A549 (cell line): ENCODE measurements around the gene TBCA. TPM values are rescaled to one million over a fixed set of nuclear protein-coding genes. Genes with fewer than 3 reads are reported as not detected.

Source experiments
- ATAC-seq, 2 experiments: fragments of 200-7000 bp in 1 of 2; fragments of >200 bp in 1 of 2; cut with Nextera tagmentation in 1 of 2; cut with Tn5 transposase in 1 of 2; 3 replicates each; pipeline versions ENCODE4 v1.8.0 to v1.9.1; 2018 to 2020; ENCODE audit warnings: mild to moderate bottlenecking in 1 of 2, moderate library complexity in 1 of 2
- CTCF ChIA-PET: fragments of 300-600 bp; sonication (Branson Sonifier 250); formaldehyde crosslinking; extraction: SDS; loops from one replicate; lab custom pipeline; 2021; ENCODE audit warnings: antibody characterized with exemption, inconsistent platforms; lab: Yijun Ruan, JAX
- POLR2A ChIA-PET: fragments of 350-600 bp; formaldehyde crosslinking; extraction: SDS; loops from one replicate; lab custom pipeline; 2021; ENCODE audit warnings: antibody characterized with exemption, inconsistent platforms; lab: Yijun Ruan, JAX
- DNase-seq, 2 experiments: peaks; one replicate each; pipeline versions ENCODE4 v3.0.0 to v3.0.0-alpha.2; 2011 to 2016; ENCODE audit warnings: low read depth in 1 of 2, low spot score in 1 of 2
- FAIRE-seq: peaks from 2 replicates; lab custom pipeline; 2011; peaks lifted over from hg19 to GRCh38; lab: Jason Lieb, UNC
- H3K27ac ChIP-seq, 2 experiments: fragments of >200 bp; sonication (Bioruptor Twin); formaldehyde crosslinking; 3 replicates each; pipeline ENCODE4 v1.5.1; 2016 to 2017
- H3K4me1 ChIP-seq: fragments of >200 bp; sonication (Bioruptor Twin); formaldehyde crosslinking; 3 replicates; pipeline ENCODE4 v1.6.1; 2016
- H3K4me2 ChIP-seq: fragments of >200 bp; sonication (Bioruptor Twin); formaldehyde crosslinking; 3 replicates; pipeline ENCODE4 v1.6.1; 2016
- H3K4me3 ChIP-seq: fragments of >200 bp; sonication (Bioruptor Twin); formaldehyde crosslinking; 3 replicates; pipeline ENCODE4 v1.5.1; 2016
- H3K9me3 ChIP-seq: fragments of >200 bp; sonication (Bioruptor Twin); formaldehyde crosslinking; 3 replicates; pipeline ENCODE4 v1.6.1; 2016
- CBX2 ChIP-seq: fragments of 200-600 bp; sonication (generic); IDR thresholded peaks from 2 replicates; pipeline ENCODE4 v1.6.1; 2016; ENCODE audit warnings: low read depth, mild to moderate bottlenecking, borderline replicate concordance
- CBX8 ChIP-seq: fragments of 200-600 bp; sonication (generic); IDR thresholded peaks from 2 replicates; pipeline ENCODE4 v1.6.1; 2016
- CHD2 ChIP-seq: fragments of 150-350 bp; IDR thresholded peaks from 2 replicates; pipeline ENCODE4 v1.6.1; 2014; ENCODE audit warnings: low read length; ENCODE audit not compliant: partially characterized antibody
- EHF ChIP-seq: fragments of 250-450 bp; sonication (Bioruptor Pico); IDR thresholded peaks from 2 replicates; pipeline ENCODE4 v1.5.0; 2020; ENCODE audit warnings: mild to moderate bottlenecking
- EP300 ChIP-seq, 2 experiments: fragments of >200 bp; sonication (Bioruptor Twin); formaldehyde crosslinking; IDR thresholded peaks; 2 replicates in 1 of 2; 3 replicates in 1 of 2; pipeline ENCODE4 v1.6.1; 2016 to 2017
- ESRRA ChIP-seq: fragments of 150-350 bp; IDR thresholded peaks from 2 replicates; pipeline ENCODE4 v1.6.1; 2014; ENCODE audit warnings: mild to moderate bottlenecking, low read length, borderline replicate concordance
- FOSB ChIP-seq: fragments of 250-450 bp; sonication (Bioruptor Pico); IDR thresholded peaks from 2 replicates; pipeline ENCODE4 v1.5.0; 2020; ENCODE audit warnings: mild to moderate bottlenecking, moderate library complexity
- FOSL2 ChIP-seq, 2 experiments: fragments of 450-650 bp in 1 of 2; fragments of >200 bp in 1 of 2; sonication (Bioruptor Twin) in 1 of 2; formaldehyde crosslinking; IDR thresholded peaks; 2 replicates each; pipeline versions ENCODE4 v1.5.0 to v1.6.1; 2016 to 2020; ENCODE audit warnings: mild to moderate bottlenecking in 1 of 2, moderate library complexity in 1 of 2
- HEYL ChIP-seq: fragments of 250-450 bp; sonication (Bioruptor Pico); IDR thresholded peaks from 2 replicates; pipeline ENCODE4 v1.8.0; 2021; ENCODE audit warnings: mild to moderate bottlenecking, moderate library complexity
- HOXB13 ChIP-seq: fragments of 250-450 bp; sonication (Bioruptor Pico); IDR thresholded peaks from 2 replicates; pipeline ENCODE4 v1.5.0; 2020; ENCODE audit warnings: low read depth, mild to moderate bottlenecking, moderate library complexity
- HOXB5 ChIP-seq: fragments of 250-450 bp; sonication (Bioruptor Pico); IDR thresholded peaks from 2 replicates; pipeline ENCODE4 v1.5.0; 2020; ENCODE audit warnings: mild to moderate bottlenecking, moderate library complexity
- KDM5A ChIP-seq: fragments of 200-600 bp; sonication (generic); IDR thresholded peaks from 2 replicates; pipeline ENCODE4 v1.6.1; 2016; ENCODE audit warnings: antibody characterized with exemption, mild to moderate bottlenecking
- MAFK ChIP-seq: fragments of 450-650 bp; IDR thresholded peaks from 2 replicates; pipeline ENCODE4 v1.6.1; 2014; ENCODE audit not compliant: partially characterized antibody
- NPAS2 ChIP-seq: fragments of 250-450 bp; sonication (Bioruptor Pico); IDR thresholded peaks from 2 replicates; pipeline ENCODE4 v1.8.0; 2022; ENCODE audit warnings: mild to moderate bottlenecking, moderate library complexity, borderline replicate concordance
- NR3C1 ChIP-seq: fragments of >200 bp; sonication (Bioruptor Twin); formaldehyde crosslinking; IDR thresholded peaks from 3 replicates; pipeline ENCODE4 v1.6.1; 2017
- POLR2A ChIP-seq: IDR thresholded peaks from 2 replicates; pipeline ENCODE4 v1.6.1; 2012; ENCODE audit warnings: mild to moderate bottlenecking, low read length
- POLR2AphosphoS2 ChIP-seq: conservative IDR thresholded peaks from 2 replicates; pipeline ENCODE4 v1.6.1; 2012; ENCODE audit warnings: low read length, improper control_type of control experiment, inconsistent platforms
- RAD21 ChIP-seq, 2 experiments: fragments of >200 bp in 1 of 2; sonication (Bioruptor Twin) in 1 of 2; formaldehyde crosslinking in 1 of 2; IDR thresholded peaks in 1 of 2; conservative IDR thresholded peaks in 1 of 2; 2 replicates in 1 of 2; 3 replicates in 1 of 2; pipeline ENCODE4 v1.6.1; 2012 to 2018; ENCODE audit warnings: inconsistent platforms in 1 of 2
- RARB ChIP-seq: fragments of 250-450 bp; sonication (Bioruptor Pico); IDR thresholded peaks from 2 replicates; pipeline ENCODE4 v1.8.0; 2021; ENCODE audit warnings: mild to moderate bottlenecking, moderate library complexity
- RNF2 ChIP-seq: fragments of 200-600 bp; sonication (generic); IDR thresholded peaks from 2 replicates; pipeline ENCODE4 v1.6.1; 2016; ENCODE audit warnings: low read depth, mild to moderate bottlenecking, antibody characterized with exemption, moderate library complexity, borderline replicate concordance
- SMC3 ChIP-seq: fragments of >200 bp; sonication (Bioruptor Twin); formaldehyde crosslinking; IDR thresholded peaks from 3 replicates; pipeline ENCODE4 v1.6.1; 2018; ENCODE audit warnings: inconsistent platforms
- TFCP2L1 ChIP-seq: fragments of 250-450 bp; sonication (Bioruptor Pico); IDR thresholded peaks from 2 replicates; pipeline ENCODE4 v1.5.0; 2021; ENCODE audit warnings: mild to moderate bottlenecking
- TP53 ChIP-seq: fragments of 250-450 bp; sonication (Bioruptor Pico); IDR thresholded peaks from 2 replicates; pipeline ENCODE4 v1.5.0; 2021; ENCODE audit warnings: mild to moderate bottlenecking, moderate library complexity
- ZC3H11A ChIP-seq: fragments of 450-650 bp; IDR thresholded peaks from 2 replicates; pipeline ENCODE4 v1.6.1; 2014; ENCODE audit warnings: antibody characterized with exemption, mild to moderate bottlenecking
- ZFP36 ChIP-seq: fragments of 450-650 bp; IDR thresholded peaks from 2 replicates; pipeline ENCODE4 v1.6.1; 2014; ENCODE audit warnings: borderline replicate concordance; ENCODE audit not compliant: partially characterized antibody
- ZNF302 ChIP-seq: fragments of 250-450 bp; sonication (Bioruptor Pico); IDR thresholded peaks from 2 replicates; pipeline ENCODE4 v1.9.0; 2021; ENCODE audit warnings: inconsistent platforms, mild to moderate bottlenecking, moderate library complexity
- ZSCAN20 ChIP-seq: fragments of 250-450 bp; sonication (Bioruptor Pico); IDR thresholded peaks from 2 replicates; pipeline ENCODE4 v1.8.0; 2022; ENCODE audit warnings: mild to moderate bottlenecking, moderate library complexity
- WGBS: methylation state at CpG from one replicate; pipeline ENCODE4 v1.1.6; 2017; ENCODE audit errors: missing lambda C conversion rate; 5-methylcytosine and 5-hydroxymethylcytosine counted together
- polyA plus RNA-seq, 4 experiments: library from polyadenylated mRNA; depleted of rRNA in 3 of 4; stranded (reverse); fragments of >200 nt; fragmentation: RNase III in 1 of 4; extraction: RNeasy Plus Mini Kit Qiagen cat#74134 plus additional on column Dnase treatment in 1 of 4; gene quantifications; 2 replicates in 3 of 4; 3 replicates in 1 of 4; pipeline ENCODE4 v1.2.3, GENCODE V29; 2011 to 2017
- TF ChIP-seq, protein P1 (sequence below): fragments of 200-600 bp; sonication (generic); IDR thresholded peaks from 2 replicates; pipeline ENCODE4 v1.6.1; 2016; ENCODE audit warnings: antibody characterized with exemption, mild to moderate bottlenecking, moderate library complexity
- TF ChIP-seq, protein P2 (sequence below): IDR thresholded peaks from 2 replicates; pipeline ENCODE4 v1.6.1; 2012; ENCODE audit warnings: low read depth, borderline replicate concordance
- TF ChIP-seq, protein P3 (sequence below): fragments of >200 bp; sonication (Bioruptor Twin); formaldehyde crosslinking; IDR thresholded peaks from 2 replicates; pipeline ENCODE4 v1.6.1; 2016
- TF ChIP-seq, protein P4 (sequence below): fragments of 150-350 bp; IDR thresholded peaks from 2 replicates; pipeline ENCODE4 v1.6.1; 2014; ENCODE audit warnings: low read depth, mild to moderate bottlenecking, low read length

Gene TBCA
- polyA plus RNA-seq, 2 of the 4 experiments (the other 2 are of a cell fraction): 373 to 484 TPM

DNA sequence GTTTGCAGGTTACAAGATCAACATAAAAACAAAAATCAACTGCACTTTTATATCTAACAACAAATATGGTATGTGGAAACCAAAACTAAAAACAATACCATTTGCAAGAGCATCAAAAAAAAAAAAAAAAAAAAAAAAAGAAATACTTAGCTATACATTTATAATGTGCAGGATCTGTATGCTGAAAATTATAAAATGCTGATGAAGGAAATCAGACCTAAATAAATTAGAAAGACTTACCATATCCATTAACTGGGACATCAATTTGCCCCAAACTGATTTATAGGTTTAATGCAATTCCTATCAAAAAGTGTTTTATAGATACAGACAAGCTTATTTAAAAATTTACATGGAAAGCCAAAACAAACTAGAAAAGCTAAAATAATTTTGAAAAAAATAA, 77.2 kb downstream of the TBCA start:
- no peak overlapping the region for H3K4me2 ChIP-seq
- FAIRE-seq: no peak
- ChIA-PET POLR2A (no interaction called here), CTCF (no interaction called here)
- H3K9me3 ChIP-seq: no peaks in the 10 kb centered on the region
- H3K4me3 ChIP-seq: no peak overlapping the region
- no peak overlapping the region for H3K27ac ChIP-seq
- ATAC-seq: no peak
- H3K4me1 ChIP-seq: 0 out of 3 replicates have a peak, but pooled peaks cover 5% of the 10 kb centered on the region
- no peak for DNase-seq
- TF ChIP-seq ZFP36: no peak
- no peak for TF ChIP-seq TP53 (CRISPR knock-in tag)
- no peak for TF ChIP-seq ZNF302 (CRISPR knock-in tag)
- no peak for TF ChIP-seq NPAS2 (CRISPR knock-in tag)
- TF ChIP-seq ESRRA: no peak
- no peak for TF ChIP-seq HOXB5 (CRISPR knock-in tag)
- TF ChIP-seq CBX2: no peak
- TF ChIP-seq, protein P1, sequence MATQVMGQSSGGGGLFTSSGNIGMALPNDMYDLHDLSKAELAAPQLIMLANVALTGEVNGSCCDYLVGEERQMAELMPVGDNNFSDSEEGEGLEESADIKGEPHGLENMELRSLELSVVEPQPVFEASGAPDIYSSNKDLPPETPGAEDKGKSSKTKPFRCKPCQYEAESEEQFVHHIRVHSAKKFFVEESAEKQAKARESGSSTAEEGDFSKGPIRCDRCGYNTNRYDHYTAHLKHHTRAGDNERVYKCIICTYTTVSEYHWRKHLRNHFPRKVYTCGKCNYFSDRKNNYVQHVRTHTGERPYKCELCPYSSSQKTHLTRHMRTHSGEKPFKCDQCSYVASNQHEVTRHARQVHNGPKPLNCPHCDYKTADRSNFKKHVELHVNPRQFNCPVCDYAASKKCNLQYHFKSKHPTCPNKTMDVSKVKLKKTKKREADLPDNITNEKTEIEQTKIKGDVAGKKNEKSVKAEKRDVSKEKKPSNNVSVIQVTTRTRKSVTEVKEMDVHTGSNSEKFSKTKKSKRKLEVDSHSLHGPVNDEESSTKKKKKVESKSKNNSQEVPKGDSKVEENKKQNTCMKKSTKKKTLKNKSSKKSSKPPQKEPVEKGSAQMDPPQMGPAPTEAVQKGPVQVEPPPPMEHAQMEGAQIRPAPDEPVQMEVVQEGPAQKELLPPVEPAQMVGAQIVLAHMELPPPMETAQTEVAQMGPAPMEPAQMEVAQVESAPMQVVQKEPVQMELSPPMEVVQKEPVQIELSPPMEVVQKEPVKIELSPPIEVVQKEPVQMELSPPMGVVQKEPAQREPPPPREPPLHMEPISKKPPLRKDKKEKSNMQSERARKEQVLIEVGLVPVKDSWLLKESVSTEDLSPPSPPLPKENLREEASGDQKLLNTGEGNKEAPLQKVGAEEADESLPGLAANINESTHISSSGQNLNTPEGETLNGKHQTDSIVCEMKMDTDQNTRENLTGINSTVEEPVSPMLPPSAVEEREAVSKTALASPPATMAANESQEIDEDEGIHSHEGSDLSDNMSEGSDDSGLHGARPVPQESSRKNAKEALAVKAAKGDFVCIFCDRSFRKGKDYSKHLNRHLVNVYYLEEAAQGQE: no peak
- TF ChIP-seq FOSB (CRISPR knock-in tag): no peak
- no peak for TF ChIP-seq KDM5A
- no peak for TF ChIP-seq CBX8

DNA sequence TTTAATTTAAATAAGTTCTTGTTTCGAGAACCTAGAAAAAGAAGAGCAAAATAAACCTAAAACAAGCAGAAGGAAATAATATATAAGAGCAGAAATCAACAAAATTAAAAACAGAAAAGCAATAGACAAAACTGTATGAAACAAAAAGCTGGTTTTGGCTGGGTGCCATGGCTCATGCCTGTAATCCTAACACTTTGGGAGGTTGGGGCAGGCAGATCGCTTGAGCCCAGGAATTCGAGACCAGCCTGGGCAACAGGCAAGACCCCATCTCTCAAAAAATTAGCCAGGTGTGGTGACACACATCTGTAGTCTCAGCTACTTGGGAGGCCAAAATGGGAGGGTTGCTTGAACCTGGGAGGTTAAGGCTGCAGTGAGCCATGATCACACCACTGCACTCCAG, 78.4 kb downstream of the TBCA start:
- Histone ChIP-seq H3K4me1 (0 out of 3 replicates have a peak, but pooled peaks cover 5% of the 10 kb centered on the region), H3K4me3 (no peak overlapping the region), H3K9me3 (no peaks in the 10 kb centered on the region), H3K27ac (no peak overlapping the region)
- WGBS: 91% methylated on average over 3 of the region's 3 CpGs
- no peak for DNase-seq
- no peak for FAIRE-seq
- CTCF ChIA-PET: interaction anchor here (1.2 kb wide), 1 partner anchor 57 kb away, joined by 3 read pairs; no protein-coding TSS in a partner anchor
- TF ChIP-seq SMC3: no peak
- TF ChIP-seq TP53 (CRISPR knock-in tag): no peak
- no peak for TF ChIP-seq POLR2AphosphoS2
- no peak for TF ChIP-seq ZNF302 (CRISPR knock-in tag)
- TF ChIP-seq FOSL2 (IDR thresholded peaks at IDR 0.05): no peak
- no peak for TF ChIP-seq FOSL2 (CRISPR knock-in tag; IDR thresholded peaks at IDR 0.05)
- no peak for TF ChIP-seq EP300 (IDR thresholded peaks at IDR 0.05)
- no peak for TF ChIP-seq FOSB (CRISPR knock-in tag)
- TF ChIP-seq RNF2: no peak
- no peak for TF ChIP-seq POLR2A
- TF ChIP-seq RARB (CRISPR knock-in tag): no peak
- no peak for TF ChIP-seq ZSCAN20 (CRISPR knock-in tag)
- TF ChIP-seq, protein P2, sequence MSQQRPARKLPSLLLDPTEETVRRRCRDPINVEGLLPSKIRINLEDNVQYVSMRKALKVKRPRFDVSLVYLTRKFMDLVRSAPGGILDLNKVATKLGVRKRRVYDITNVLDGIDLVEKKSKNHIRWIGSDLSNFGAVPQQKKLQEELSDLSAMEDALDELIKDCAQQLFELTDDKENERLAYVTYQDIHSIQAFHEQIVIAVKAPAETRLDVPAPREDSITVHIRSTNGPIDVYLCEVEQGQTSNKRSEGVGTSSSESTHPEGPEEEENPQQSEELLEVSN: no peak
- TF ChIP-seq, all 56 proteins: peak for 0
- no peak overlapping the region for H3K4me2 ChIP-seq
- no peak for ATAC-seq
- POLR2A ChIA-PET: no interaction called here

DNA sequence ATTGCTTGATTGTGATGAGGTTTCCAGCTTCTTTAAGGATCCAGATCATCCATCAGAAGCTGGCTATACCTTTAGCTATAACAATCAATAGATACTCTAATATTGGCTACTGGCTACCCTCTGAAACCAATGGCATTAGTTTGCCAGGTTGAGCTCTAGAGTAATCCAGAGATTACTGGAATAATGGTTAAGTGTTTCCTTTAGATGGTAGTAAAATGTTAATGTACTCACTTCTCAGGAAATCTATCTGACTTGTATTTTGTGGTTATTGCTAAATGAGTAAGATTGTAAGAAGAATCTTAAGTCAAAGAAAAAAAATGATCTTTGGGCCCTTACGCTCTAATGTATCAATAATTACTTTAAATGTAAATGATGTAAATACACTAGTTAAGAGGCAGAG, 80.0 kb downstream of the TBCA start:
- TF ChIP-seq ZFP36 (no peak), HOXB13 (no peak), RARB (CRISPR knock-in tag) (no peak), CHD2 (no peak), TFCP2L1 (no peak), NR3C1 (no peak), EHF (no peak), MAFK (no peak), ZC3H11A (no peak), HEYL (no peak), ZNF302 (CRISPR knock-in tag) (no peak), RAD21 (conservative IDR thresholded peaks at IDR 0.05 in 1 of 2, IDR thresholded peaks at IDR 0.05 in 1 of 2) (no peak), CBX8 (no peak)
- TF ChIP-seq, protein P3, sequence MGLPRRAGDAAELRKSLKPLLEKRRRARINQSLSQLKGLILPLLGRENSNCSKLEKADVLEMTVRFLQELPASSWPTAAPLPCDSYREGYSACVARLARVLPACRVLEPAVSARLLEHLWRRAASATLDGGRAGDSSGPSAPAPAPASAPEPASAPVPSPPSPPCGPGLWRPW: no peak
- TF ChIP-seq, protein P4, sequence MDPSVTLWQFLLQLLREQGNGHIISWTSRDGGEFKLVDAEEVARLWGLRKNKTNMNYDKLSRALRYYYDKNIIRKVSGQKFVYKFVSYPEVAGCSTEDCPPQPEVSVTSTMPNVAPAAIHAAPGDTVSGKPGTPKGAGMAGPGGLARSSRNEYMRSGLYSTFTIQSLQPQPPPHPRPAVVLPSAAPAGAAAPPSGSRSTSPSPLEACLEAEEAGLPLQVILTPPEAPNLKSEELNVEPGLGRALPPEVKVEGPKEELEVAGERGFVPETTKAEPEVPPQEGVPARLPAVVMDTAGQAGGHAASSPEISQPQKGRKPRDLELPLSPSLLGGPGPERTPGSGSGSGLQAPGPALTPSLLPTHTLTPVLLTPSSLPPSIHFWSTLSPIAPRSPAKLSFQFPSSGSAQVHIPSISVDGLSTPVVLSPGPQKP: no peak
- TF ChIP-seq, all 56 proteins: peak for 0
- ChIA-PET POLR2A (no interaction called here), CTCF (interaction anchor here (1.2 kb wide), 1 partner anchor 59 kb away, joined by 3 read pairs; no protein-coding TSS in a partner anchor)
- DNase-seq (no peak), ATAC-seq (no peak), FAIRE-seq (no peak)
- Histone ChIP-seq H3K4me3 (no peak overlapping the region), H3K4me1 (0 out of 3 replicates have a peak, but pooled peaks cover 5% of the 10 kb centered on the region), H3K27ac (no peak overlapping the region), H3K9me3 (no peaks in the 10 kb centered on the region), H3K4me2 (no peak overlapping the region)
- 100% methylated on average over 1 of the region's 1 CpG for WGBS
